Mesenchymal stem cell (in vitro differentiated cells and primary cell): Measurements from ENCODE around the gene UNG.
A peak's percentile ranks its signal among the peaks of the same experiment; 100 is the strongest.

Experiments used
- DNase-seq: peaks from one replicate; pipeline ENCODE4 v3.0.0-alpha.2; 2013
- H2AFZ ChIP-seq: one replicate; pipeline ENCODE4 v1.6.1; 2013; ENCODE audit warnings: low read depth, mild to moderate bottlenecking, control low read depth, inconsistent platforms, low read length, moderate library complexity
- H2AK5ac ChIP-seq: 2 replicates; pipeline ENCODE4 v1.6.1; 2013; ENCODE audit warnings: low read length, moderate library complexity, mild to moderate bottlenecking, inconsistent platforms; ENCODE audit not compliant: severe bottlenecking
- H2BK120ac ChIP-seq: one replicate; pipeline ENCODE4 v1.6.1; 2013; ENCODE audit warnings: low read depth, mild to moderate bottlenecking, inconsistent platforms, low read length, moderate library complexity
- H2BK12ac ChIP-seq, 2 experiments: one replicate each; pipeline ENCODE4 v1.6.1; 2013; ENCODE audit warnings: inconsistent platforms in 2 of 2, low read length in 2 of 2, mild to moderate bottlenecking in 2 of 2, moderate library complexity in 2 of 2, control low read depth in 1 of 2
- H2BK15ac ChIP-seq: one replicate; pipeline ENCODE4 v1.6.1; 2013; ENCODE audit warnings: mild to moderate bottlenecking, low read depth, inconsistent platforms; ENCODE audit not compliant: poor library complexity, severe bottlenecking
- H2BK5ac ChIP-seq: 2 replicates; pipeline ENCODE4 v1.6.1; 2013; ENCODE audit warnings: low read depth, mild to moderate bottlenecking, low read length, control low read depth, inconsistent platforms; ENCODE audit not compliant: poor library complexity, severe bottlenecking
- H3K14ac ChIP-seq, 2 experiments: one replicate each; pipeline ENCODE4 v1.6.1; 2013; ENCODE audit warnings: inconsistent platforms in 2 of 2, low read length in 2 of 2, control low read depth in 1 of 2, mild to moderate bottlenecking in 1 of 2, moderate library complexity in 1 of 2
- H3K18ac ChIP-seq, 2 experiments: one replicate each; pipeline ENCODE4 v1.6.1; 2013; ENCODE audit warnings: inconsistent platforms in 2 of 2, low read length in 2 of 2, control low read depth in 1 of 2, low read depth in 1 of 2, mild to moderate bottlenecking in 1 of 2
- H3K23ac ChIP-seq, 2 experiments: one replicate each; pipeline ENCODE4 v1.6.1; 2013; ENCODE audit warnings: inconsistent platforms in 2 of 2, low read length in 2 of 2, mild to moderate bottlenecking in 2 of 2, moderate library complexity in 2 of 2, control low read depth in 1 of 2
- H3K27ac ChIP-seq: 2 replicates; pipeline ENCODE4 v1.5.1; 2013; ENCODE audit warnings: mild to moderate bottlenecking, moderate library complexity, low read length, control low read depth, inconsistent platforms; ENCODE audit not compliant: poor library complexity, severe bottlenecking
- H3K27me3 ChIP-seq, 2 experiments: 2 replicates each; pipeline versions ENCODE4 v1.6.1 to v1.7.0; 2013; ENCODE audit warnings: low read length in 2 of 2, mild to moderate bottlenecking in 2 of 2, moderate library complexity in 2 of 2, control low read depth in 1 of 2, inconsistent platforms in 1 of 2; ENCODE audit not compliant: control insufficient read depth in 1 of 2, insufficient read depth in 1 of 2
- H3K36me3 ChIP-seq, 2 experiments: 2 replicates each; pipeline versions ENCODE4 v1.6.1 to v1.7.0; 2013; ENCODE audit warnings: low read length in 2 of 2, control low read depth in 1 of 2, inconsistent platforms in 1 of 2, low read depth in 1 of 2, mild to moderate bottlenecking in 1 of 2; ENCODE audit not compliant: insufficient read depth in 2 of 2, control insufficient read depth in 1 of 2
- H3K4ac ChIP-seq, 2 experiments: one replicate each; pipeline ENCODE4 v1.6.1; 2013; ENCODE audit warnings: inconsistent platforms in 2 of 2, low read length in 2 of 2, mild to moderate bottlenecking in 2 of 2, moderate library complexity in 2 of 2, control low read depth in 1 of 2, low read depth in 1 of 2
- H3K4me1 ChIP-seq: 2 replicates; pipeline ENCODE4 v1.6.1; 2013; ENCODE audit warnings: low read depth, low read length, control low read depth; ENCODE audit not compliant: control insufficient read depth, insufficient read depth
- H3K4me2 ChIP-seq: 2 replicates; pipeline ENCODE4 v1.6.1; 2013; ENCODE audit warnings: low read length, mild to moderate bottlenecking, inconsistent platforms; ENCODE audit not compliant: poor library complexity, severe bottlenecking
- H3K4me3 ChIP-seq, 2 experiments: 2 replicates each; pipeline versions ENCODE4 v1.5.1 to v1.7.0; 2013; ENCODE audit warnings: low read length in 2 of 2, mild to moderate bottlenecking in 2 of 2, control low read depth in 1 of 2, low read depth in 1 of 2; ENCODE audit not compliant: insufficient read depth in 1 of 2
- H3K79me1 ChIP-seq: replicated peaks from 2 replicates; pipeline ENCODE4 v1.6.1; 2013; ENCODE audit warnings: mild to moderate bottlenecking, control low read depth, low read length, inconsistent platforms; ENCODE audit not compliant: poor library complexity, severe bottlenecking
- H3K9ac ChIP-seq: 2 replicates; pipeline ENCODE4 v1.7.0; 2013; ENCODE audit warnings: mild to moderate bottlenecking, low read length, moderate library complexity
- H3K9me3 ChIP-seq: 2 replicates; pipeline ENCODE4 v1.7.0; 2013; ENCODE audit warnings: mild to moderate bottlenecking, low read length; ENCODE audit not compliant: control insufficient read depth
- H4K8ac ChIP-seq: one replicate; pipeline ENCODE4 v1.6.1; 2013; ENCODE audit warnings: inconsistent platforms, mild to moderate bottlenecking, low read length, moderate library complexity
- H4K91ac ChIP-seq: one replicate; pipeline ENCODE4 v1.6.1; 2013; ENCODE audit warnings: mild to moderate bottlenecking, low read length, inconsistent platforms
- WGBS: methylation state at CpG from one replicate; pipeline ENCODE4 v1.1.7; 2013; ENCODE audit warnings: mixed read lengths; 5-methylcytosine and 5-hydroxymethylcytosine counted together

The UNG gene

GRCh38 chr12:109100741-109101140 lies 3.3 kb downstream of the UNG start:
- no peak overlapping the region for H3K4me2 ChIP-seq
- H3K9ac ChIP-seq, result no peak overlapping the region
- H3K18ac ChIP-seq, result no peak overlapping the region
- 100% methylated on average over 1 of the region's 4 CpGs for WGBS
- H4K8ac ChIP-seq, result no peak overlapping the region
- H3K27me3 ChIP-seq, result no peaks in the 10 kb centered on the region
- H3K27ac ChIP-seq, result no peak overlapping the region
- H3K4me3 ChIP-seq, result no peak overlapping the region
- H2BK5ac ChIP-seq, result no peak overlapping the region
- H3K36me3 ChIP-seq, result peaks cover 39 to 41% of the 10 kb centered on the region in 2 experiments
- H3K14ac ChIP-seq, result no peak overlapping the region
- no peak overlapping the region for H2AK5ac ChIP-seq
- peaks cover 29% of the 10 kb centered on the region for H3K79me1 ChIP-seq
- H2AFZ ChIP-seq, result no peak overlapping the region
- H2BK12ac ChIP-seq, result no peak overlapping the region
- H4K91ac ChIP-seq, result no peak overlapping the region
- DNase-seq, result no peak
- no peaks in the 10 kb centered on the region for H3K9me3 ChIP-seq
- H2BK15ac ChIP-seq, result no peak overlapping the region
- peaks cover 7% of the 10 kb centered on the region for H3K4me1 ChIP-seq
- no peak overlapping the region for H3K4ac ChIP-seq
- H3K23ac ChIP-seq, result no peak overlapping the region
- H2BK120ac ChIP-seq, result no peak overlapping the region

GRCh38 chr12:109102491-109102890 lies 5.1 kb downstream of the UNG start:
- 100% methylated on average over 3 of the region's 3 CpGs for WGBS
- peaks cover 36% of the 10 kb centered on the region for H3K79me1 ChIP-seq

GRCh38 chr12:109105176-109105575 lies 7.8 kb downstream of the UNG start:
- Histone ChIP-seq H4K8ac (no peak overlapping the region), H3K14ac (no peak overlapping the region), H4K91ac (no peak overlapping the region), H3K4ac (no peak overlapping the region), H3K4me1 (no peaks in the 10 kb centered on the region), H2BK120ac (no peak overlapping the region), H3K9ac (no peak overlapping the region), H3K36me3 (peaks cover 57 to 73% of the 10 kb centered on the region in 2 experiments), H3K18ac (no peak overlapping the region), H2AK5ac (no peak overlapping the region), H3K9me3 (no peaks in the 10 kb centered on the region), H3K79me1 (peaks cover 36% of the 10 kb centered on the region), H2AFZ (no peak overlapping the region), H2BK15ac (no peak overlapping the region), H2BK5ac (no peak overlapping the region), H2BK12ac (no peak overlapping the region), H3K4me3 (no peak overlapping the region), H3K4me2 (no peak overlapping the region), H3K23ac (no peak overlapping the region), H3K27me3 (no peaks in the 10 kb centered on the region), H3K27ac (no peak overlapping the region)
- no peak for DNase-seq
- 96% methylated on average over 4 of the region's 5 CpGs for WGBS

More at GRCh38 chr12:109102491-109102890, 5.1 kb downstream of the UNG start:
- Histone ChIP-seq H3K27me3 (no peaks in the 10 kb centered on the region), H3K4ac (no peak overlapping the region), H2BK12ac (no peak overlapping the region), H2BK5ac (no peak overlapping the region), H4K8ac (no peak overlapping the region), H3K4me3 (no peak overlapping the region), H3K18ac (no peak overlapping the region), H2AK5ac (no peak overlapping the region), H3K27ac (no peak overlapping the region), H3K14ac (no peak overlapping the region), H2BK15ac (no peak overlapping the region), H3K23ac (no peak overlapping the region), H3K4me2 (no peak overlapping the region), H3K9me3 (no peaks in the 10 kb centered on the region), H2BK120ac (no peak overlapping the region), H3K9ac (peak overlapping the region; percentile 68), H2AFZ (no peak overlapping the region), H4K91ac (no peak overlapping the region), H3K4me1 (peaks cover 2% of the 10 kb centered on the region), H3K36me3 (peaks cover 50 to 53% of the 10 kb centered on the region in 2 experiments)
- no peak for DNase-seq

GRCh38 chr12:109109746-109110350 lies 12.5 kb downstream of the UNG start:
- no peak overlapping the region for H4K91ac ChIP-seq
- peaks cover 4% of the 10 kb centered on the region for H3K4me1 ChIP-seq
- H3K9ac ChIP-seq, result no peak overlapping the region
- H2BK15ac ChIP-seq, result no peak overlapping the region
- no peak overlapping the region for H3K14ac ChIP-seq
- no peak overlapping the region for H3K18ac ChIP-seq
- no peak overlapping the region for H2BK120ac ChIP-seq
- no peak overlapping the region for H2BK5ac ChIP-seq
- WGBS, result 93% methylated on average over 4 of the region's 6 CpGs
- no peak overlapping the region for H2AFZ ChIP-seq
- H3K4me2 ChIP-seq, result no peak overlapping the region
- H3K9me3 ChIP-seq, result no peaks in the 10 kb centered on the region
- no peak overlapping the region for H2AK5ac ChIP-seq
- H3K23ac ChIP-seq, result no peak overlapping the region
- H3K27me3 ChIP-seq, result no peaks in the 10 kb centered on the region
- DNase-seq, result no peak
- H3K36me3 ChIP-seq, result peaks cover 29 to 44% of the 10 kb centered on the region in 2 experiments
- H3K27ac ChIP-seq, result no peak overlapping the region
- no peak overlapping the region for H3K4me3 ChIP-seq
- H2BK12ac ChIP-seq, result no peak overlapping the region
- no peak overlapping the region for H4K8ac ChIP-seq
- H3K4ac ChIP-seq, result no peak overlapping the region
- H3K79me1 ChIP-seq, result peaks cover 13% of the 10 kb centered on the region
